Thymus (tissue), 11 donors: ENCODE results near the gene PRKCZ. TPM values are rescaled to one million over a fixed set of nuclear protein-coding genes. Genes with fewer than 3 reads are reported as not detected.
"Not testable (repeated sequence)": the region's sequence is repeated elsewhere in the genome, so short reads cannot be mapped to it uniquely, and the experiment has no call there.

Source experiments
- DNase-seq, 9 donors: peaks; one replicate each; pipeline ENCODE4 v3.0.0-alpha.2; 2013; ENCODE audit warnings: low spot score in 9 of 9, low read depth in 6 of 9, missing footprints in 1 of 9
- H3K27ac ChIP-seq, 2 donors: one replicate each; pipeline ENCODE4 v1.5.1; 2013; ENCODE audit warnings: control low read depth in 1 of 2, low read depth in 1 of 2, low read length in 1 of 2, mild to moderate bottlenecking in 1 of 2, moderate library complexity in 1 of 2
- H3K27me3 ChIP-seq, 2 donors: one replicate each; pipeline ENCODE4 v1.5.1; 2013; ENCODE audit warnings: low read length in 1 of 2; ENCODE audit not compliant: control insufficient read depth in 2 of 2, insufficient read depth in 1 of 2
- H3K36me3 ChIP-seq, 2 donors: one replicate each; pipeline ENCODE4 v1.5.1; 2013; ENCODE audit warnings: low read length in 1 of 2, mild to moderate bottlenecking in 1 of 2, moderate library complexity in 1 of 2; ENCODE audit not compliant: control insufficient read depth in 2 of 2, insufficient read depth in 2 of 2
- H3K4me1 ChIP-seq, 2 donors: one replicate each; pipeline ENCODE4 v1.5.1; 2013; ENCODE audit warnings: low read length in 2 of 2; ENCODE audit not compliant: control insufficient read depth in 2 of 2, insufficient read depth in 2 of 2
- H3K4me3 ChIP-seq, 2 donors: one replicate each; pipeline ENCODE4 v1.5.1; 2013; ENCODE audit warnings: low read length in 2 of 2, control low read depth in 1 of 2, mild to moderate bottlenecking in 1 of 2
- H3K9me3 ChIP-seq, 2 donors: one replicate each; pipeline ENCODE4 v1.5.1; 2013; ENCODE audit warnings: low read length in 1 of 2, mild to moderate bottlenecking in 1 of 2; ENCODE audit not compliant: control insufficient read depth in 2 of 2, insufficient read depth in 1 of 2
- WGBS: extraction: QIAGEN DNeasy Blood & Tissue Kit; methylation state at CpG from one replicate; pipeline ENCODE4 v1.1.7; 2013; 5-methylcytosine and 5-hydroxymethylcytosine counted together
- polyA plus RNA-seq: library from polyadenylated mRNA; stranded (reverse); fragments of 200-250 nt; gene quantifications from one replicate; pipeline ENCODE4 v1.2.3, GENCODE V29; 2013
- total RNA-seq: library from RNA; stranded (reverse); fragments of 120-200 nt; gene quantifications from one replicate; pipeline ENCODE4 v1.2.4, GENCODE V29; 2013
- donor health status: healthy.

PRKCZ gene
- total and polyA plus RNA-seq, 2 donors: 7.6 to 30.6 TPM

DNA sequence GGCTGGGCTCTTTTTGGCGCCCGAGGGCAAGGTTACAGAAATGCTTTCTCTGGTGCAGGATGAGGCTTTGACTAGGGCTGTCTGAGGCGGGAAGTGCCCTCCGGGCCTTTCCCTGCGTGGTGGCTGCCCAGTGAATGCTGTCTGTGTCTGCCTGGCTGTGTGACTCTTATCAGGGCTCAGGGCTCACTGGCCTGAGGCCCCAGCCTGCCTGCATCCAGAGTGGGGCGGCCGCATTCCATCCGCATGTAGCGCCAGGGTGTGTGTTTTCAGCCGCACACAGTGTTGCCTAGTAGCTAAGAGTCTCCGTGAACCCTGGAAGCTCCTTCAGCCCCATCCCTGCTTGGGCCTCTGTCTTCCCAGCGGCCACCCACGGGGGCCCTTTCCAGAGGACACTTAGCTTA is 85.2 kb downstream of the PRKCZ start:
- H3K4me1 ChIP-seq: peaks cover 14 to 35% of the 10 kb centered on the region in 2 donors
- H3K27me3 ChIP-seq: peaks cover 0 to 6% of the 10 kb centered on the region in 2 donors
- peaks cover 0 to 2% of the 10 kb centered on the region in 2 donors for H3K9me3 ChIP-seq
- no peak for DNase-seq
- 93% methylated on average over 13 of the region's 13 CpGs for WGBS
- H3K27ac ChIP-seq: no peak overlapping the region
- no peaks in the 10 kb centered on the region for H3K36me3 ChIP-seq
- no peak overlapping the region for H3K4me3 ChIP-seq

DNA sequence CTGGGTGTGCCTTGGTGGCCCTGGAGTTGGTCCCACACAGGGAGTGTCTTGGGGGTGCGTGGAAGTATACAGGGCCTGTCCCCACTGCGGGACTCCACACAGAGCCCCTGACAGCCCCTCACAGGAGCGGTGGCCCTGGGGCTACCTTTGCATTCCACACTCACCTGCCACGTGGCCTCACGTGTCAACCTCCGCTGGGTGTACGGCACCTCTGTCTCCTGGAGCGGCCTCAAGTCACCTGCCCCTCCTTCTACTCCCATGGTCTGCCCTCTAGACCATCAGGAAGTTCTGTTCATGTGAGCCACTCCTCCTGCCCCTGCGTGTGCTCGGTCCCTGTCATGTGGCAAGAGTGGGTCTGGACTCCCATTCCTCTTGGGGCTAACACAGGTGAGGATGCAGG is 85.7 kb downstream of the PRKCZ start:
- H3K9me3 ChIP-seq: peaks cover 0 to 2% of the 10 kb centered on the region in 2 donors
- no peak for DNase-seq
- H3K27ac ChIP-seq: no peak overlapping the region
- 97% methylated on average over 10 of the region's 10 CpGs for WGBS
- no peak overlapping the region for H3K4me3 ChIP-seq
- peaks cover 0 to 6% of the 10 kb centered on the region in 2 donors for H3K27me3 ChIP-seq
- H3K4me1 ChIP-seq: peaks cover 14 to 35% of the 10 kb centered on the region in 2 donors
- no peaks in the 10 kb centered on the region for H3K36me3 ChIP-seq

- no peaks in the 10 kb centered on the region for H3K36me3 ChIP-seq
- peaks cover 0 to 2% of the 10 kb centered on the region in 2 donors for H3K9me3 ChIP-seq
- 95% methylated on average over 19 of the region's 19 CpGs for WGBS
- DNase-seq: no peak
- no peak overlapping the region for H3K27ac ChIP-seq
- H3K4me3 ChIP-seq: no peak overlapping the region
- peaks cover 0 to 6% of the 10 kb centered on the region in 2 donors for H3K27me3 ChIP-seq
- H3K4me1 ChIP-seq: peaks cover 14 to 35% of the 10 kb centered on the region in 2 donors
Observed at GRCh38 chr1:2136386-2137235, 86.4 kb downstream of the PRKCZ start.

DNA sequence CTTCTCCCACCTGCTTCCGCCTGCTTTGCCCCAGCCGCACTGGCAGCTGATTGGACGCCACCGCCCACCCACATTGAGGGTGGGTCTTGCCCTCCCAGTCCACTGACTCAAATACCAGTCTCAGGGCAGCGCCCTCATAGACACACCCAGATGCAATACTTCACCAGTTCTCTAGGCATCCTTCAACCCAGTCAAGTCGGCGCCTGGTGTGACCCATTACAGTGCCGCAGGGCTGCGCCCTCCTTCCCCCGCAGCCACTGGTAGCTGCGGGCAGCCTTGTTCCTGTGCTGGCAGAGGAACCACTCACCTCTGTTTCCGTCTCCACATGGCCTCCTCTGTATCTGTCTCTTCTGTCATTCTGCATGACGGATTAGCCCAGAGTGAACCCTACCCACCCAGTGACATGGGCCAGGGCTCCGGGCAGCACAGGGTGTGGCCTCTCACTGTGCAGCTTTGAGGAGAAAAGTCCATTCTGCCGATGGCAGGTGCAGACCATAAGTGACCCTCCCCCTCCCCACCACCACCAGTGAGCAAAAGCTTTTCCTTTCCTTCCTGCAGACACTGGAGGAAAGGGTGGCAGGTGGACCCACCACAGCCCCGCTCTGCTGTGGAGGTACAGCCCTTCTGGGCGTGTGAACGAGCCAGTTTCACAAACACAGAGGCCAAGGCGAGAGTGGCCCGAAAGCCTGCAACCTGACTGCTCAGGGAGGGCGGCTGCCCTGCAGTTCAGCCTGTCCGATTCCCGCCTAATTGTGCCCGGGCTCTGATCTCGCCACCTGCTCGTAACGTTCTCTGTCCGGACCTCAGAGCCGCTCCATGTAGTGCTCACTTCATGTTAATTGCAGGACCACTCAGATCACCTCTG is 87.3 kb downstream of the PRKCZ start:
- Histone ChIP-seq H3K27me3 (no peaks in the 10 kb centered on the region), H3K36me3 (no peaks in the 10 kb centered on the region), H3K27ac (peak overlapping the region in 1 of 2 donors; percentile 43), H3K4me1 (peaks cover 11 to 30% of the 10 kb centered on the region in 2 donors), H3K9me3 (peaks cover 0 to 2% of the 10 kb centered on the region in 2 donors), H3K4me3 (no peak overlapping the region)
- DNase-seq: peak in 2 of 9 donors; percentile 41 to 50
- 84% methylated on average over 29 of the region's 29 CpGs for WGBS

- H3K27ac ChIP-seq, H3K36me3 ChIP-seq, H3K27me3 ChIP-seq, H3K9me3 ChIP-seq, H3K4me3 ChIP-seq, DNase-seq: not testable (repeated sequence)
- 96% methylated on average over 13 of the region's 13 CpGs for WGBS
- peaks cover 5 to 18% of the 10 kb centered on the region in 2 donors for H3K4me1 ChIP-seq
Observed at GRCh38 chr1:2139156-2139555, 88.9 kb downstream of the PRKCZ start.

DNA sequence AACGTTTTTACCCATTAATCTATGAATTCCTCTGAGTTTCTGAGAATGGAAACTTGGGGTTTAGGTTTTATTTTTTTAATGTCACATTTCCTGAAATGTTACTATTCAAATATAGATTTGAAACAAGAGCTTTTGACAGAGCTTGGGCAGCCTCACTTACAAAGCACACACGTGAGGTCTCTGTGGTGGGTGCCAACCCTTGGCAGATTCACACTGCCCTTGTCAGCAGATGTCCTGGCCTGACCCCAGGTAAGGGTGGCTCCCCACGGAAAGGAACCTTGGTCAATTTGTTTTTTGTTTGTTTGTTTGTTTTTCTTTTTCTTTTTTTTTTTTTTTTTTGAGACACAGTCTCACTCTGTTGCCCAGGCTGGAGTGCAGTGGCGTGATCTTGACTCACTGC is 90.8 kb downstream of the PRKCZ start:
- Histone ChIP-seq H3K4me3 (no peak overlapping the region), H3K4me1 (peaks cover 10 to 27% of the 10 kb centered on the region in 2 donors), H3K27ac (no peak overlapping the region), H3K9me3 (no peaks in the 10 kb centered on the region), H3K27me3 (no peaks in the 10 kb centered on the region), H3K36me3 (no peaks in the 10 kb centered on the region)
- WGBS: 89% methylated on average over 4 of the region's 4 CpGs
- DNase-seq: no peak

DNA sequence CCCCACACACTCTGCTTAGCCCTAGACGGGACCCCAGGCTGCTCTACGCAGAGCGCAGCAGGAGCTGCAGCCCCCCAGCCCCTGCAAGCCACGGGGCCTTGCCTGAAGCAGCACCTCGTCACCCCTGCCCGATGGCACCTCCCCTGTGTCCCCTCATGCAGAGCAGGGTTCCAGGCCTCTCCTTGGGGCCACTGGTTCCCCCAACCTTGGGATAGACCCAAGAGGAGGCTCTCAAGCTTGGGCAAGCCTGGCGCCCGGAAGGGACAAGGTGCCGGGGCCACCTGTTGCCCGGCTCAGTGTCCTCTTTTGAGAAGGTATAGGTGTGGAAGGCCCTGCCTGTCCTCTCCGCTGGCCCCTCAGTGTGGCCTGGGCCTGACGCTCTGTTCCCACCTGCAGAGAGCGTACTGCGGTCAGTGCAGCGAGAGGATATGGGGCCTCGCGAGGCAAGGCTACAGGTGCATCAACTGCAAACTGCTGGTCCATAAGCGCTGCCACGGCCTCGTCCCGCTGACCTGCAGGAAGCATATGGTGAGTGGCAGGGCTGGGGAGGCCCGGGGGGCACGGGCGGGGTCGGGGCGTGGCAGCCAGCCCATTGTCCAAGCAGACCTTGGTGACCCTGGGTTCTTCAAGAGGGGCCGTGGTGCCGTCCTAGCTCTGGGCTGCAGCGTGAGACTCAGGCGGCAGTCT is 93.7 kb downstream of the PRKCZ start:
- Histone ChIP-seq H3K4me1 (peaks cover 22 to 43% of the 10 kb centered on the region in 2 donors), H3K36me3 (peaks cover 0 to 2% of the 10 kb centered on the region in 2 donors), H3K9me3 (no peaks in the 10 kb centered on the region), H3K4me3 (no peak overlapping the region), H3K27ac (no peak overlapping the region), H3K27me3 (no peaks in the 10 kb centered on the region)
- no peak for DNase-seq
- WGBS: 95% methylated on average over 30 of the region's 30 CpGs

GRCh38 chr1:2144501-2145090 is 94.4 kb downstream of the PRKCZ start:
- 97% methylated on average over 15 of the region's 15 CpGs for WGBS
- Histone ChIP-seq H3K36me3 (peaks cover 0 to 2% of the 10 kb centered on the region in 2 donors), H3K27me3 (no peaks in the 10 kb centered on the region), H3K4me3 (no peak overlapping the region), H3K9me3 (no peaks in the 10 kb centered on the region), H3K4me1 (peaks cover 27 to 50% of the 10 kb centered on the region in 2 donors), H3K27ac (no peak overlapping the region)
- DNase-seq: no peak
